H1 (cell line): ENCODE results near the gene INPP5E. TPM values are rescaled to one million over a fixed set of nuclear protein-coding genes. Genes with fewer than 3 reads are reported as not detected.

Source experiments
- CTCF ChIA-PET: fragments of 300-600 bp; sonication (Branson Sonifier 250); formaldehyde crosslinking; loops from one replicate; lab custom pipeline; 2021; ENCODE audit not compliant: partially characterized antibody; lab: Charles Lee
- POLR2A ChIA-PET: fragments of 300-600 bp; sonication (Branson Sonifier 250); formaldehyde crosslinking; loops from one replicate; lab custom pipeline; 2021; ENCODE audit warnings: inconsistent platforms; ENCODE audit not compliant: partially characterized antibody; lab: Charles Lee
- DNase-seq, 2 experiments: peaks; one replicate each; pipeline versions ENCODE4 v3.0.0 to v3.0.0-alpha.2; 2010 to 2022; ENCODE audit warnings: low spot score in 2 of 2, low read depth in 1 of 2, mixed read lengths in 1 of 2
- FAIRE-seq: peaks from 2 replicates; lab custom pipeline; 2011; peaks lifted over from hg19 to GRCh38; lab: Jason Lieb, UNC
- H2AFZ ChIP-seq: 2 replicates; pipeline ENCODE4 v1.8.1; 2012; ENCODE audit warnings: low read length, inconsistent platforms
- H2AK5ac ChIP-seq: 2 replicates; pipeline ENCODE4 v1.6.1; 2013; ENCODE audit warnings: low read depth, low read length
- H2BK120ac ChIP-seq: replicated peaks from 2 replicates; pipeline ENCODE3; 2013; ENCODE audit warnings: low read depth, low read length, inconsistent platforms
- H2BK12ac ChIP-seq: 2 replicates; pipeline ENCODE4 v1.6.1; 2013; ENCODE audit warnings: low read depth, low read length
- H2BK15ac ChIP-seq: 2 replicates; pipeline ENCODE4 v1.6.1; 2013; ENCODE audit warnings: low read length
- H2BK20ac ChIP-seq: 2 replicates; pipeline ENCODE4 v1.6.1; 2013; ENCODE audit warnings: low read length
- H2BK5ac ChIP-seq: 2 replicates; pipeline ENCODE4 v1.6.1; 2013; ENCODE audit warnings: low read depth, low read length
- H3K14ac ChIP-seq: 2 replicates; pipeline ENCODE4 v1.6.1; 2013; ENCODE audit warnings: inconsistent platforms; ENCODE audit not compliant: insufficient read length
- H3K18ac ChIP-seq: 2 replicates; pipeline ENCODE4 v1.6.1; 2013; ENCODE audit warnings: low read length; ENCODE audit errors: extremely low read depth
- H3K23ac ChIP-seq: 2 replicates; pipeline ENCODE4 v1.6.1; 2013; ENCODE audit warnings: inconsistent platforms; ENCODE audit not compliant: insufficient read length
- H3K23me2 ChIP-seq: 2 replicates; pipeline ENCODE4 v1.6.1; 2013; ENCODE audit warnings: low read depth, low read length
- H3K27ac ChIP-seq: 2 replicates; pipeline ENCODE4 v1.6.1; 2011; ENCODE audit warnings: low read depth, low read length, inconsistent platforms
- H3K27me3 ChIP-seq, 4 experiments: replicated peaks in 1 of 4; 1 replicate in 1 of 4; 2 replicates in 3 of 4; pipeline versions ENCODE4 v1.6.1 to v1.8.1; 2011 to 2013; ENCODE audit warnings: low read length in 3 of 4, mild to moderate bottlenecking in 3 of 4, inconsistent platforms in 2 of 4, mixed read lengths in 2 of 4, moderate library complexity in 1 of 4; ENCODE audit not compliant: control insufficient read depth in 3 of 4, insufficient read depth in 3 of 4; ENCODE audit errors: extremely low read depth in 1 of 4
- H3K36me3 ChIP-seq, 4 experiments: 2 replicates each; pipeline versions ENCODE4 v1.6.1 to v1.8.1; 2011 to 2013; ENCODE audit warnings: mild to moderate bottlenecking in 4 of 4, low read length in 3 of 4, moderate library complexity in 2 of 4, control low read depth in 1 of 4, inconsistent platforms in 1 of 4; ENCODE audit not compliant: insufficient read depth in 4 of 4, control insufficient read depth in 2 of 4
- H3K4ac ChIP-seq: replicated peaks from 2 replicates; pipeline ENCODE3; 2013; ENCODE audit warnings: low read length, low read depth, mixed read lengths, inconsistent platforms; ENCODE audit not compliant: insufficient read length
- H3K4me1 ChIP-seq, 4 experiments: replicated peaks in 1 of 4; 1 replicate in 1 of 4; 2 replicates in 3 of 4; pipeline versions ENCODE4 v1.6.1 to v1.8.1; 2011 to 2013; ENCODE audit warnings: low read length in 3 of 4, inconsistent platforms in 2 of 4, mixed read lengths in 1 of 4; ENCODE audit not compliant: insufficient read depth in 4 of 4, control insufficient read depth in 3 of 4
- H3K4me2 ChIP-seq, 2 experiments: 2 replicates each; pipeline versions ENCODE4 v1.6.1 to v1.8.1; 2011 to 2013; ENCODE audit warnings: low read depth in 2 of 2, low read length in 2 of 2, control low read depth in 1 of 2, inconsistent platforms in 1 of 2, mild to moderate bottlenecking in 1 of 2; ENCODE audit not compliant: insufficient read depth in 1 of 2
- H3K4me3 ChIP-seq, 4 experiments: fragments of 200-600, 300-600 bp in 1 of 4; sonication (generic), shearing (Covaris generic), sonication (Bioruptor Twin) in 1 of 4; 2 replicates each; pipeline versions ENCODE4 v1.5.1 to v1.8.1; 2011 to 2016; ENCODE audit warnings: low read length in 4 of 4, low read depth in 3 of 4, control low read depth in 2 of 4, inconsistent platforms in 2 of 4, mild to moderate bottlenecking in 2 of 4, mixed read lengths in 1 of 4, moderate library complexity in 1 of 4; ENCODE audit not compliant: insufficient read depth in 2 of 4; ENCODE audit errors: extremely low read depth in 1 of 4
- H3K56ac ChIP-seq: replicated peaks from 2 replicates; pipeline ENCODE3; 2013; ENCODE audit warnings: low read depth, mild to moderate bottlenecking, mixed read lengths, low read length, inconsistent platforms; ENCODE audit not compliant: insufficient read length
- H3K79me1 ChIP-seq: 2 replicates; pipeline ENCODE4 v1.6.1; 2013; ENCODE audit warnings: low read depth, low read length, control low read depth
- H3K79me2 ChIP-seq, 2 experiments: 2 replicates each; pipeline versions ENCODE4 v1.6.1 to v1.8.1; 2012 to 2013; ENCODE audit warnings: low read length in 2 of 2, mild to moderate bottlenecking in 2 of 2, inconsistent platforms in 1 of 2; ENCODE audit not compliant: insufficient read depth in 2 of 2, control insufficient read depth in 1 of 2
- H3K9ac ChIP-seq, 4 experiments: replicated peaks in 1 of 4; 1 replicate in 1 of 4; 2 replicates in 3 of 4; pipeline versions ENCODE4 v1.6.1 to v1.8.1; 2011 to 2013; ENCODE audit warnings: low read depth in 3 of 4, low read length in 3 of 4, control low read depth in 2 of 4, mild to moderate bottlenecking in 2 of 4, moderate library complexity in 2 of 4, inconsistent platforms in 1 of 4; ENCODE audit errors: extremely low read depth in 1 of 4
- H3K9me3 ChIP-seq, 2 experiments: 2 replicates each; pipeline versions ENCODE4 v1.6.1 to v1.8.1; 2012 to 2013; ENCODE audit warnings: mild to moderate bottlenecking in 2 of 2, moderate library complexity in 2 of 2, control low read depth in 1 of 2, inconsistent platforms in 1 of 2, low read depth in 1 of 2, low read length in 1 of 2, mixed read lengths in 1 of 2; ENCODE audit not compliant: insufficient read depth in 2 of 2
- H4K20me1 ChIP-seq, 2 experiments: replicated peaks in 1 of 2; 2 replicates each; pipeline versions ENCODE3 to v1.8.1; 2011 to 2013; ENCODE audit warnings: inconsistent platforms in 2 of 2, low read length in 2 of 2, mild to moderate bottlenecking in 1 of 2; ENCODE audit not compliant: insufficient read depth in 2 of 2, control insufficient read depth in 1 of 2
- H4K5ac ChIP-seq: 2 replicates; pipeline ENCODE4 v1.6.1; 2013; ENCODE audit warnings: low read length, low read depth, mixed read lengths, inconsistent platforms; ENCODE audit not compliant: insufficient read length
- H4K8ac ChIP-seq: 2 replicates; pipeline ENCODE4 v1.8.0; 2013; ENCODE audit warnings: mild to moderate bottlenecking, moderate library complexity, low read length, inconsistent platforms; ENCODE audit not compliant: insufficient read depth; ENCODE audit errors: extremely low read depth
- H4K91ac ChIP-seq: replicated peaks from 2 replicates; pipeline ENCODE3; 2013; ENCODE audit warnings: low read length, mixed read lengths, inconsistent platforms; ENCODE audit not compliant: insufficient read length
- ASH2L ChIP-seq: fragments of 200-600, 300-600 bp; sonication (generic); IDR thresholded peaks from one replicate; pipeline ENCODE4 v1.7.1; 2017; ENCODE audit warnings: low read length
- ATF2 ChIP-seq: IDR thresholded peaks from 2 replicates; pipeline ENCODE4 v1.6.1; 2012; ENCODE audit warnings: low read length, inconsistent platforms
- BRCA1 ChIP-seq: IDR thresholded peaks from 2 replicates; pipeline ENCODE4 v1.6.1; 2012; ENCODE audit warnings: low read depth, low read length, improper control_type of control experiment
- CEBPB ChIP-seq: IDR thresholded peaks from 2 replicates; pipeline ENCODE4 v1.6.1; 2012; ENCODE audit warnings: low read depth, low read length
- JUN ChIP-seq: IDR thresholded peaks from 2 replicates; pipeline ENCODE4 v1.6.1; 2011; ENCODE audit warnings: low read depth, mild to moderate bottlenecking, improper control_type of control experiment, low read length
- JUND ChIP-seq: IDR thresholded peaks from 2 replicates; pipeline ENCODE4 v1.6.1; 2011; ENCODE audit warnings: mild to moderate bottlenecking, improper control_type of control experiment, low read length
- RNF2 ChIP-seq: fragments of 200-900, 300-1000 bp; sonication (generic); IDR thresholded peaks from 2 replicates; pipeline ENCODE4 v1.7.1; 2016; ENCODE audit warnings: borderline replicate concordance, low read depth, mild to moderate bottlenecking, antibody characterized with exemption, low read length; ENCODE audit not compliant: poor library complexity, severe bottlenecking; ENCODE audit errors: missing control alignments
- SP2 ChIP-seq: IDR thresholded peaks from 2 replicates; pipeline ENCODE4 v1.6.1; 2012; ENCODE audit warnings: mild to moderate bottlenecking, low read length, inconsistent platforms
- SRF ChIP-seq: IDR thresholded peaks from 2 replicates; pipeline ENCODE4 v1.6.1; 2011; ENCODE audit warnings: mild to moderate bottlenecking, low read depth, low read length, moderate library complexity
- WGBS, 2 experiments: shearing (Covaris generic) in 1 of 2; methylation state at CpG; one replicate each; pipeline versions ENCODE4 v1.1.6 to v1.1.7; 2013 to 2015; ENCODE audit warnings: low lambda C conversion rate in 2 of 2, mixed read lengths in 2 of 2, inconsistent platforms in 1 of 2, low coverage in 1 of 2, missing lambda C conversion rate in 1 of 2; ENCODE audit not compliant: insufficient replicate concordance in 2 of 2, insufficient coverage in 1 of 2, insufficient read length in 1 of 2; ENCODE audit errors: extremely low coverage in 1 of 2, missing lambda C conversion rate in 1 of 2; 5-methylcytosine and 5-hydroxymethylcytosine counted together
- polyA plus RNA-seq, 7 experiments: library from polyadenylated mRNA; depleted of rRNA in 3 of 7; stranded (reverse) in 5 of 7; unstranded in 2 of 7; fragments of >200 nt in 5 of 7; fragments of 200-250 nt in 2 of 7; gene quantifications; 1 replicate in 5 of 7; 2 replicates in 1 of 7; 4 replicates in 1 of 7; pipeline versions ENCODE4 v1.2.1 to v1.2.3, GENCODE V29; 2011 to 2013; ENCODE audit warnings: missing spikeins in 2 of 7, mixed read lengths in 2 of 7
- total RNA-seq: library from RNA; stranded (reverse); fragmentation: NEBNext Ultra II Directional; extraction: Animal tissue kit (Norgen Biotek cat#: 25700); gene quantifications from 2 replicates; pipeline ENCODE4 v1.2.1, GENCODE V29; 2021
- TF ChIP-seq, protein P1 (sequence below): IDR thresholded peaks from 2 replicates; pipeline ENCODE4 v1.6.1; 2012; ENCODE audit warnings: inconsistent platforms
- TF ChIP-seq, protein P2 (sequence below): IDR thresholded peaks from 2 replicates; pipeline ENCODE4 v1.6.1; 2011; ENCODE audit warnings: low read length, improper control_type of control experiment

INPP5E gene
- total and polyA plus RNA-seq, 2 of the 8 experiments (the other 6 are each of a cell fraction or from before 2014, with no cell fraction given), result 8.7 to 11.3 TPM

- FAIRE-seq (no peak), DNase-seq (no peak)
- no peak overlapping the region for H2BK120ac ChIP-seq
- no peak overlapping the region for H2AK5ac ChIP-seq
- CTCF ChIA-PET, result interaction anchor here (1.0 to 1.6 kb wide), 4 partner anchors 13 to 33 kb away, joined by 3 to 6 read pairs (median 4); partner anchors contain the start of gene DNLZ
- H3K56ac ChIP-seq, result no peak overlapping the region
- H2AFZ ChIP-seq, result no peak overlapping the region
- H3K27ac ChIP-seq, result no peak overlapping the region
- no peak overlapping the region for H3K9ac ChIP-seq
- no peak overlapping the region for H4K8ac ChIP-seq
- H2BK5ac ChIP-seq, result no peak overlapping the region
- H2BK20ac ChIP-seq, result no peak overlapping the region
- H4K5ac ChIP-seq, result no peak overlapping the region
- no peak overlapping the region for H3K14ac ChIP-seq
- H3K23ac ChIP-seq, result no peak overlapping the region
- H2BK12ac ChIP-seq, result no peak overlapping the region
- WGBS, 2 experiments, result 78% methylated on average over 3 of the region's 4 CpGs; no CpG with 5 or more reads in 1 of the 2 experiments
- H3K4ac ChIP-seq, result no peak overlapping the region
- no peaks in the 10 kb centered on the region for H3K9me3 ChIP-seq
- H3K79me2 ChIP-seq, result peaks cover 0 to 26% of the 10 kb centered on the region in 2 experiments; a peak in 2 of 4 replicates
- H4K20me1 ChIP-seq, result peaks cover 6 to 12% of the 10 kb centered on the region in 2 experiments
- H3K18ac ChIP-seq, result no peak overlapping the region
- peaks cover 10% of the 10 kb centered on the region; the same call in 1 of the 2 replicates for H3K79me1 ChIP-seq
- H2BK15ac ChIP-seq, result no peak overlapping the region
- H3K4me3 ChIP-seq, result no peak overlapping the region
- no peak overlapping the region for H4K91ac ChIP-seq
- peaks cover 0 to 10% (median 7%) of the 10 kb centered on the region in 4 experiments; a peak in 5 of 7 replicates for H3K4me1 ChIP-seq
- peaks cover 6% of the 10 kb centered on the region; the same call in 1 of the 2 replicates for H3K23me2 ChIP-seq
- no peaks in the 10 kb centered on the region for H3K27me3 ChIP-seq
- POLR2A ChIA-PET, result interaction anchor here (1.0 to 14.6 kb wide), 6 partner anchors 9 to 90 kb away, joined by 3 to 139 read pairs (median 41); partner anchors contain the start of genes CARD9, DNLZ, ENTR1 and PMPCA
- H3K36me3 ChIP-seq, result peaks cover 39 to 62% (median 60%) of the 10 kb centered on the region in 4 experiments
- no peak overlapping the region for H3K4me2 ChIP-seq
- TF ChIP-seq, protein P1, sequence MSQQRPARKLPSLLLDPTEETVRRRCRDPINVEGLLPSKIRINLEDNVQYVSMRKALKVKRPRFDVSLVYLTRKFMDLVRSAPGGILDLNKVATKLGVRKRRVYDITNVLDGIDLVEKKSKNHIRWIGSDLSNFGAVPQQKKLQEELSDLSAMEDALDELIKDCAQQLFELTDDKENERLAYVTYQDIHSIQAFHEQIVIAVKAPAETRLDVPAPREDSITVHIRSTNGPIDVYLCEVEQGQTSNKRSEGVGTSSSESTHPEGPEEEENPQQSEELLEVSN, result no peak
- no peak for TF ChIP-seq ATF2
- no peak for TF ChIP-seq JUND
- TF ChIP-seq, protein P2, sequence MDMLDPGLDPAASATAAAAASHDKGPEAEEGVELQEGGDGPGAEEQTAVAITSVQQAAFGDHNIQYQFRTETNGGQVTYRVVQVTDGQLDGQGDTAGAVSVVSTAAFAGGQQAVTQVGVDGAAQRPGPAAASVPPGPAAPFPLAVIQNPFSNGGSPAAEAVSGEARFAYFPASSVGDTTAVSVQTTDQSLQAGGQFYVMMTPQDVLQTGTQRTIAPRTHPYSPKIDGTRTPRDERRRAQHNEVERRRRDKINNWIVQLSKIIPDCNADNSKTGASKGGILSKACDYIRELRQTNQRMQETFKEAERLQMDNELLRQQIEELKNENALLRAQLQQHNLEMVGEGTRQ, result no peak
- TF ChIP-seq SP2, result no peak
- no peak for TF ChIP-seq JUN
- no peak for TF ChIP-seq RNF2
- no peak for TF ChIP-seq BRCA1
- TF ChIP-seq SRF, result no peak
- TF ChIP-seq CEBPB, result no peak
- no peak for TF ChIP-seq ASH2L
These were observed 43.5 kb downstream of the INPP5E start for GRCh38 chr9:136396219-136396515.
